AG09309 (cell line): Measurements from ENCODE around the gene CLDN24.

Experiments used
- DNase-seq: peaks from one replicate; pipeline ENCODE4 v3.0.0-alpha.2; 2010; ENCODE audit warnings: low read depth
- H3K4me3 ChIP-seq: 2 replicates; pipeline ENCODE4 v1.5.1; 2011; ENCODE audit warnings: mild to moderate bottlenecking, low read depth, low read length, moderate library complexity; ENCODE audit not compliant: control insufficient read depth
- CTCF ChIP-seq: IDR thresholded peaks from 2 replicates; pipeline ENCODE4 v1.5.1; 2011; ENCODE audit warnings: mild to moderate bottlenecking, low read depth, low read length, inconsistent platforms; ENCODE audit not compliant: insufficient read depth, control insufficient read depth; ENCODE audit errors: missing control alignments

The CLDN24 gene

GRCh38 chr4:183362036-183362435 is 39.8 kb upstream of the CLDN24 start:
- no peak for DNase-seq
- no peak for TF ChIP-seq CTCF
- H3K4me3 ChIP-seq, result no peak overlapping the region

- no peak overlapping the region for H3K4me3 ChIP-seq
- no peak for DNase-seq
- TF ChIP-seq CTCF, result no peak
Observed at GRCh38 chr4:183360161-183360919, 38.1 kb upstream of the CLDN24 start.

DNA sequence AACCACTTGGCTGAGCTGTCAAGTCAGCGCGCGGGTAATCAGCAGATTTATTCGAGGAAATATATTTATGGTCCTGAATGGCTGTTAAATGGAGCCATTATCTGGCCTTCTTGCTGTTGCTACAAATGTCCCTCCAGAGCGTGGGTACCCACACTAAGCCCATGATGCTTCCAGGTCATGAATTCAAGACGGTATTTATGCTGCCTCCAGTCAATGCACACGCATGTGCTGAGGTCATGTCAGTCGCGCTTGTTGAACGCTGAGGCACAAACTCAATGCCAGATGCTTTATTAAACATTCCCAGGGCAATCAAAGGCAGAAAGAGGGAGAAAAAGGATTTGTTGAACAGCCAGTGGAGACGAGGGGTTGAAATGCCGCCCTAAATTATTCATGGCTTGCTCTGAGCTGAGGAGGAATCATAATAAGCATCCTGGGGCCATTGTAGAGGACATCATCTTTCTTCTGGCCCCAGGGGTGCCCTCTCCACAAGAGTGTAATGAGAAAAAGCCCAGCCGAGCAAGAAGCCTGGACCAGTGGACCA is 36.1 kb upstream of the CLDN24 start:
- no peak for DNase-seq
- TF ChIP-seq CTCF, result no peak
- H3K4me3 ChIP-seq, result no peak overlapping the region

- H3K4me3 ChIP-seq, result no peak overlapping the region
- DNase-seq, result no peak
- no peak for TF ChIP-seq CTCF
Observed at GRCh38 chr4:183356931-183357675, 34.9 kb upstream of the CLDN24 start.

DNA sequence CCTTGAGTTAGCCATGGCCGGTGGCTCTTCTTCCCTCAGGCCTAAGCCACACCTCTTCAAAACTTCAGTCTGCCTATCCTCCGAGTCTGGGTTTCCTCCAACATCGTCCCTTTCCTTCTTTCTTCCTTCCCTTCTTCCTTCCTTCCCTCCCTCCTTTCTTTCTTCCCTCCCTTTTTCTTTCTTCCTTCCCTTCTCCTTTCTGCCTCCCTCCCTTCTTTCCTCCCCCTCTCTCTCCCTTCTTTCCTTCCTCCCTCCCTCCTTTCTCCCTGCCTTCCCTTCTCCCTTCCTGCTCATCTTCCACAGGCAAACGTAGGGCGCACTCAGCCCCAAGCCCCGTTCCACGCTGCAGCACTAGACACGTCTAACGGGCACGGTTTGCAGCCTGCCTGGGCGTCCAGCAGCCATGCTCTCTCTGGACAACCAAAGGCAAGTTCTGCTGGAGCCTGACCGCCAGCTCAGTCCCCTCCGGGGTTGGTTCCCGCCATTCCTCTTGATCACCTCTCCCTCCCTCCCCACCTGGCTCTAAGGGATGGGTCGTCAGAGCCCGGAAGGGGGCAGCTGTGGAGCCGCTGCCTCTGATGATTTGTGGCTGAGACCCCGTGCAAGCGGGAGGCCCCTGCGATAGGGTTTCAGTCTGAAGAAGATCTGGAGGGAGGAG is 34.1 kb upstream of the CLDN24 start:
- TF ChIP-seq CTCF, result no peak
- H3K4me3 ChIP-seq, result no peak overlapping the region
- DNase-seq, result no peak

- DNase-seq, result peak; percentile 74
- TF ChIP-seq CTCF, result no peak
- no peak overlapping the region for H3K4me3 ChIP-seq
Observed at GRCh38 chr4:183355405-183355804, 33.2 kb upstream of the CLDN24 start.
